ENCODE measurements around the gene DNAL1.
A peak's percentile ranks its signal among the peaks of the same experiment; 100 is the strongest.

Gene DNAL1

GRCh38 chr14:73720636-73721035 lies 75.8 kb downstream of the DNAL1 start:
- no peak for TF ChIP-seq CTCF (IDR thresholded peaks at IDR 0.05; ENCODE audit: control insufficient read depth, insufficient read depth, low read depth, low read length, missing control alignments)
- DNase-seq (ENCODE audit: low read depth): no peak
- no peak overlapping the region for H3K4me3 ChIP-seq (ENCODE audit: control insufficient read depth, low read depth, low read length)

GRCh38 chr14:73721101-73721821 lies 76.5 kb downstream of the DNAL1 start:
- no peak for TF ChIP-seq CTCF (IDR thresholded peaks at IDR 0.05; ENCODE audit: control insufficient read depth, insufficient read depth, low read depth, low read length, missing control alignments)
- DNase-seq (ENCODE audit: low read depth): no peak
- H3K4me3 ChIP-seq (ENCODE audit: control insufficient read depth, low read depth, low read length): no peak overlapping the region

GRCh38 chr14:73722581-73722980 lies 77.8 kb downstream of the DNAL1 start:
- no peak for DNase-seq (ENCODE audit: low read depth)
- TF ChIP-seq CTCF (IDR thresholded peaks at IDR 0.05; ENCODE audit: control insufficient read depth, insufficient read depth, low read depth, low read length, missing control alignments): no peak
- H3K4me3 ChIP-seq (ENCODE audit: control insufficient read depth, low read depth, low read length): no peak overlapping the region

GRCh38 chr14:73723406-73723796 lies 78.6 kb downstream of the DNAL1 start:
- TF ChIP-seq CTCF (IDR thresholded peaks at IDR 0.05; ENCODE audit: control insufficient read depth, insufficient read depth, low read depth, low read length, missing control alignments): no peak
- peak overlapping the region; percentile 23 for H3K4me3 ChIP-seq (ENCODE audit: control insufficient read depth, low read depth, low read length)
- peak; percentile 53 for DNase-seq (ENCODE audit: low read depth)

GRCh38 chr14:73723797-73724661 lies 79.2 kb downstream of the DNAL1 start:
- peak; percentile 98 for DNase-seq (ENCODE audit: low read depth)

GRCh38 chr14:73724696-73725095 lies 79.9 kb downstream of the DNAL1 start:
- H3K4me3 ChIP-seq (ENCODE audit: control insufficient read depth, low read depth, low read length): no peak overlapping the region
- DNase-seq (ENCODE audit: low read depth): no peak
- no peak for TF ChIP-seq CTCF (IDR thresholded peaks at IDR 0.05; ENCODE audit: control insufficient read depth, insufficient read depth, low read depth, low read length, missing control alignments)

More at GRCh38 chr14:73723797-73724661, 79.2 kb downstream of the DNAL1 start:
- TF ChIP-seq CTCF (IDR thresholded peaks at IDR 0.05; ENCODE audit: control insufficient read depth, insufficient read depth, low read depth, low read length, missing control alignments): peak; percentile 19
- peak overlapping the region; percentile 23 for H3K4me3 ChIP-seq (ENCODE audit: control insufficient read depth, low read depth, low read length)

Data from AG09309 (cell line).